ENCODE data around the gene RABIF.

RABIF gene

GRCh38 chr1:202873026-202873425, 15.9 kb downstream of the RABIF start:
- no peak for DNase-seq

GRCh38 chr1:202871367-202871766, 17.6 kb downstream of the RABIF start:
- DNase-seq, result no peak

- no peak for DNase-seq
These were observed 26.0 kb downstream of the RABIF start for GRCh38 chr1:202862679-202863560.

- DNase-seq, result peak; percentile 22 to 95 (median 88)
These were observed 27.4 kb downstream of the RABIF start for GRCh38 chr1:202861420-202862132.

GRCh38 chr1:202860744-202861419, 28.1 kb downstream of the RABIF start:
- peak in 19 of 51 donors; percentile 15 to 60 (median 36) for DNase-seq

- DNase-seq, result no peak
These were observed 30.0 kb downstream of the RABIF start for GRCh38 chr1:202858789-202859414.

GRCh38 chr1:202858331-202858730, 30.6 kb downstream of the RABIF start:
- DNase-seq, result no peak

- DNase-seq, result no peak
These were observed 31.8 kb downstream of the RABIF start for GRCh38 chr1:202857136-202857610.

GRCh38 chr1:202856014-202856413, 32.9 kb downstream of the RABIF start:
- no peak for DNase-seq

GRCh38 chr1:202854787-202855186, 34.2 kb downstream of the RABIF start:
- DNase-seq, result no peak

- DNase-seq, result no peak
These were observed 36.6 kb downstream of the RABIF start for GRCh38 chr1:202852163-202852904.

GRCh38 chr1:202850593-202851362, 38.2 kb downstream of the RABIF start:
- DNase-seq, result peak in 6 of 51 donors; percentile 3 to 12 (median 7)

- peak in 2 of 51 donors; percentile 31 to 34 for DNase-seq
These were observed 40.8 kb downstream of the RABIF start for GRCh38 chr1:202848191-202848542.

- DNase-seq, result no peak
These were observed 44.0 kb downstream of the RABIF start for GRCh38 chr1:202844935-202845334.

GRCh38 chr1:202844259-202844658, 44.7 kb downstream of the RABIF start:
- DNase-seq, result no peak

GRCh38 chr1:202843081-202843480, 45.9 kb downstream of the RABIF start:
- DNase-seq, result peak in 19 of 51 donors; percentile 8 to 69 (median 28)

GRCh38 chr1:202837746-202838262, 51.1 kb downstream of the RABIF start:
- DNase-seq, result no peak

- DNase-seq, result no peak
These were observed 52.1 kb downstream of the RABIF start for GRCh38 chr1:202836623-202837403.

- no peak for DNase-seq
These were observed 53.3 kb downstream of the RABIF start for GRCh38 chr1:202835548-202836072.
